IPS-11a (cell line): ENCODE results near the gene BAD.

Experiments
- H3K4me3 ChIP-seq: one replicate; pipeline ENCODE4 v1.5.1; 2013; ENCODE audit warnings: low read depth, low read length, control low read depth

Gene BAD

DNA sequence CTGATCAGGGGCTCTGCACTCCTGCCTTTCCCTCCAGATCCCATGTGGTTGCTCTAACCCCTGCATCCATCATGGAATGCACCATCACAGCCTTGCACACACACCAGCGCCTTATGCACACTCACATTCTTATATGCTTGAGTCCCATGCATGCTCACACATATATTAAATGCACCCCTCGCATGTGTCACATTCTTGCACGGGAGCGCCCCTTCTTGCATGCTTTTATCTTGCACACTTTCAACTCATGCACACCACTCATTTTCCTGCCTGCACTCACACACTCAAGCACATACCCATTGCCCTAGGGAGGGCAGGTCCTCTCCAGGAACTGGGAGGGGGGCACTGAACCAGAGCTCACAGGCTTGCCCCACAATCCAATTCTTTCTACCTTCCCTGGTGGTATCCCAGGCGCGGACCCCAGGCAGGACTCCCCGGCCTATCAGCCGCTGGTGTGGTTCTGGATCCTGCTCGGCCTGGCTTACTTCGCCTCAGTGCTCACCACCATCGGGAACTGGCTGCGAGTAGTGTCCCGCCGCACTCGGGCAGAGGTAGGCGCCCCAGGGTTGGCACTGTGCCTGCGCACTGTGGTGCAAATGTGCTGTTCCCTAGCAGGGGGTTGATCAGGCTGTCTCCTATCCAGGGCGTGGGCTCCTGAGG is 13.4 kb upstream of the BAD start:
- H3K4me3 ChIP-seq: no peak overlapping the region

DNA sequence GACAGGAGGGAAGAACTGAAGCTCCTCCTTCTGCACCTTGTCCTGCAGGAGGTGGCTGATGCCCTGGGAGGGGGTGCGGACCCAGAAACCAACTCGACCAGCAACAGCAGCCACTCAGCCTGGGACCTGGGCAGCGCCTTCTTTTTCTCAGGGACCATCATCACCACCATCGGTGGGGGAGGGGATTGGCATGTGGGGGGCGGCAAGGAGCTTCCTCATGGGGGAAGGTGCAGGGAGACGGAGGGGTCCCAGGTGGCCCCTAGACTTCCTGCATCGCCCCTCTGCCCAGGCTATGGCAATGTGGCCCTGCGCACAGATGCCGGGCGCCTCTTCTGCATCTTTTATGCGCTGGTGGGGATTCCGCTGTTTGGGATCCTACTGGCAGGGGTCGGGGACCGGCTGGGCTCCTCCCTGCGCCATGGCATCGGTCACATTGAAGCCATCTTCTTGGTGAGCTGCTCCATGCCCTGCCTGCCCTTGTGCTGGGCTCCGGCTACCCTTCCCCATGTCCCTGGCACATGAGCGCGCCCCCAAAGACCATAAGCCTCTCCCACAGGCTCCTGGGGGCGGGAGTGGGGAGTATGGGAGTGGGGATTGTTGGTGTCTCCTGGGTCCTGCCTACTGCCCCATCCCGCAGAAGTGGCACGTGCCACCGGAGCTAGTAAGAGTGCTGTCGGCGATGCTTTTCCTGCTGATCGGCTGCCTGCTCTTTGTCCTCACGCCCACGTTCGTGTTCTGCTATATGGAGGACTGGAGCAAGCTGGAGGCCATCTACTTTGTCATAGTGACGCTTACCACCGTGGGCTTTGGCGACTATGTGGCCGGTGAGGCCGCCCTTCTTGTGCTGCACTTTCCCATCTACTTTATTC is 12.6 kb upstream of the BAD start:
- no peak overlapping the region for H3K4me3 ChIP-seq

DNA sequence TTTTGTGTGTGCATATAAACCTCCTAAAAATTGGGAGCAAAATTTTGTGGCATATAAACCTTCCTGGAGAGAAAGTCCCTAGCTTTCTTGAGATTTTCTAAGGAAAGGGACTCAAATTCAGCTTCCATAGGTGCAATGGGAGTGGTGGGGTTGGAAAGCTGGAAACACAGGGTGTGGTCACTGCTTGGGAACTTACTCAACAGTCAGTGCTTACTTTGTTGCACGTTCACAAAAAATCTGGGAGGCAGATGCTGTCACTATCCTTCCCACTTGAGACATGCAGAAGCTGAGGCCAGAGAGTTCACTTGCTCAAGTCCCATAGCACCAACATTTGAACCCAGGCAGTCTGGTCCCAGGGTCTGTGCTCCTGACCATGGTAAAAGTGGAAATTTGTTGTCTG is 11.8 kb upstream of the BAD start:
- H3K4me3 ChIP-seq: no peak overlapping the region

DNA sequence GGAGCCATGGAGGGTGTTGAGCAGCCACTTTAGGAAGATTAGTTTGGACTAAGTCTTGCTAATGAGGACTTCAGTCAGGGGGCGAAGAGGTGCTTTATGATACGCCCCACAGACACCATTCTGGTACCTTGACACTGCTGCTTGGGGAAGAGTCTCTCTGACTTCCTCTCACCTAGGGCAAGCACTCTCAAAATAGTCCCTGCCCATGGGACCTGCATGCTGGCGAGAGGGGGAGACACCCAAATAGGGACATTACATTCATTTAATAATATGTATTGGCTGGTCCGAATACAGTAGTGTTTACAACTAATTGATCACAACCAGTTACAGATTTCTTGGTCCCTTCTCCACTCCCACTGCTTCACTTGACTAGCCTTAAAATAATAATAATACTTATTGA is 11.3 kb upstream of the BAD start:
- no peak overlapping the region for H3K4me3 ChIP-seq

DNA sequence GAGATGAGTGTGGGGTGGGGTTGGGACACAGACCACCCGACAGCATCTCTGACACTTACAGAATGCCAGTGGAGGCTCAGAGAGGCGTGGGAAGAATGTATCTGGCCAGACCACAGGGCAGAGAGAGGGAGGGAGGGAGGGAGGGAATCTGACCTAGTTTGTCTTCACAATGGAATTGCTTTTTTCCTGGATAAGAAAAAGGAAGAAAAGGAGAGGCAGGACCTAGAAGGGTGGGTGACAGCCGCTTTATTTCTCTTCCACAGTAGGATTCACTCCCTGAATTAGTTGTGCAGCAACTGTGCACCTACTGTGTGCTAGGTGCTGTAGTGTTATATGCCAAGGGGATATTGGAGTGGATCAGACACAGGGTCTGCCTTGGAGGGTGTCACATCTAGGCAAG is 10.3 kb upstream of the BAD start:
- no peak overlapping the region for H3K4me3 ChIP-seq

DNA sequence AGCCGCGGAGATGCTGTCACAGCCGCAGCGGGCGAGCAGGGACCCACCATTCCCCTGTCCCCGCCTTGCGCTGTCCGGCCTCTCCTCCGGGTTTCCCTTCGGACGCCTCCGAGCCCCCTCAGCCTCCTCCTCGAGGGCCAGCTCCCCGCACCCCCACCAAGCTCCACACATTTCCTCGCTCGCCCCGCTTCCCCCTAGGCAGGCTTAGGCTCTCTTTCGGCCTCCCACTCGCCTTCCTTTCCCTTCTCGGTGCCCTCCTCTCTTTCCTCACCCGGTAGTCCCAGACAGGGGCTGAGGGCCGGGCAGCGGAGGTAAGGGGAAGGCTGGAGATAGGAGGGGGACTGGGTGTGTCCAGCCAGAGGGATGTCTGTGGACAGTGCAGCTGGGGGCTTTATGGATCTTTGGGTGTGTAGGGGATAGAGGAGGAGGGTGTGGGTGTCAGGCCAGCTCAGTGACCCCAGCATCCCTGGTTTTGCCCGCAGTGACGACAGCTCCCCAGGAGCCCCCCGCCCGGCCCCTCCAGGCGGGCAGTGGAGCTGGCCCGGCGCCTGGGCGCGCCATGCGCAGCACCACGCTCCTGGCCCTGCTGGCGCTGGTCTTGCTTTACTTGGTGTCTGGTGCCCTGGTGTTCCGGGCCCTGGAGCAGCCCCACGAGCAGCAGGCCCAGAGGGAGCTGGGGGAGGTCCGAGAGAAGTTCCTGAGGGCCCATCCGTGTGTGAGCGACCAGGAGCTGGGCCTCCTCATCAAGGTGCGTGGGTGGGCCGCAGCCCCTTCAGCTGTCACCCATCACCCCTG is 8.2 kb upstream of the BAD start:
- H3K4me3 ChIP-seq: peak overlapping the region; percentile 39

DNA sequence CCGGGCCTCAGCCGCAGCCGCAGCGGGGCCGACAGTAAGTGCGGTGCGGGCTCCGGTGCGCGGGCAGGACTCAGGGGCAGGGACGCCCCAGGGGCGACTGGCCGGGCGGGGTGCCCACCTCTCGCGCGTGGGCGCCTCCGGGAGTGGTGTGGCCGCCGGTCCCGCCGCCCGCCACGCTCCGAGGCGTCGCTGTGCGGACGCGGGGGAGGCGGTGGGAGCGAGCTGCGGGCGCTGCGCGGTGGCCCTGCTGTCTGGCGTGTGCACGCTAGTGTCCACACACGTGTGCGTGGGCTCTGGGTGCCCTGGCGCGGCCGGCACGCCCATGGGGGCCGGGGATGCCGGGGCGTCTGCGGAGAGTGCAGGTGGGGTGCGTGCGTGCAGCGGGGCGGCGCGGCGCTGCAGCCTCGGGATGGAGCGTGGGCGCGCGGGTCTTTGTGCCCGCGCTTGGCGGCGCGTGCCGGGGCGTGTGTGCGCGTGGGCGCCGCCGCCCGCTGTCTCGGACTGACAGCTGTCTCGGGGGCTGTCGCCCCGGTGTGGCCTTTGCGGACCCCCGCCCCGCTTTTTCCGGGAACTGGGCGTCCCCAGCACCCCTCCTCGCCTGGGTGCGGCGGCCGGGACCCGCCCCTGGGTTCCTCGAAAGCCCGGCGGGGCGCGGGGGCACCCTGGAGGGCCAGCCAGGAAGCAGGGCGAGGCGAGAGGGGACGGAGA is 7.4 kb upstream of the BAD start:
- peak overlapping the region; percentile 39 for H3K4me3 ChIP-seq

DNA sequence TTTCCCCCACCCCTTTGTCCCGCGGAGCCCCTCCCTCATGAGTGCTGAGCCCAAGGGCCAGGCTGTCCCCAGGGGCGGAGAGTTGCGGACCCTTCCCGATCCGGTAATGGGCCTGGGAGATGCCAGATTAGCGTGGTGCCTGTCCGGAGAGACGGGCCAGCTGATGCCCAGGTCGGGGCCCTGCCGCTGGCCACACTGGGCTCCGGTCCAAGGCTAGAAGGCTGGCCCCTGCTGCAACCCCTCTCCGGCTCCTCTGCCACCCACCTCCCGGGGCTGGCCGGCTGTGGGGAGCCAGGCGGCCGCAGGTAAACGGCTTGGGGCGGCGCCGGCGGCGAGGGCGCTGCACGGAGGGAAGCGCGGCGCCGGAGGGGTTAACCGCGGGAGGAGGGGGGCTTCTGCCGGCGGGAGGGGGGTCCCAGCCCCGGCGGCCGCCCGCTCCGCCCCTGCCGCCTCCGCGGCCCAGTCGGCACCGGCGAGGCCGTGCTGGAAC is 6.8 kb upstream of the BAD start, which contains the start of gene KCNK4:
TSS of gene KCNK4 (plus strand) at position 41 of the 490 bp plus-strand sequence. CDS start 1,717 bp downstream, outside the sequence.
- H3K4me3 ChIP-seq: peak within 1 kb of the TSS; percentile 39

DNA sequence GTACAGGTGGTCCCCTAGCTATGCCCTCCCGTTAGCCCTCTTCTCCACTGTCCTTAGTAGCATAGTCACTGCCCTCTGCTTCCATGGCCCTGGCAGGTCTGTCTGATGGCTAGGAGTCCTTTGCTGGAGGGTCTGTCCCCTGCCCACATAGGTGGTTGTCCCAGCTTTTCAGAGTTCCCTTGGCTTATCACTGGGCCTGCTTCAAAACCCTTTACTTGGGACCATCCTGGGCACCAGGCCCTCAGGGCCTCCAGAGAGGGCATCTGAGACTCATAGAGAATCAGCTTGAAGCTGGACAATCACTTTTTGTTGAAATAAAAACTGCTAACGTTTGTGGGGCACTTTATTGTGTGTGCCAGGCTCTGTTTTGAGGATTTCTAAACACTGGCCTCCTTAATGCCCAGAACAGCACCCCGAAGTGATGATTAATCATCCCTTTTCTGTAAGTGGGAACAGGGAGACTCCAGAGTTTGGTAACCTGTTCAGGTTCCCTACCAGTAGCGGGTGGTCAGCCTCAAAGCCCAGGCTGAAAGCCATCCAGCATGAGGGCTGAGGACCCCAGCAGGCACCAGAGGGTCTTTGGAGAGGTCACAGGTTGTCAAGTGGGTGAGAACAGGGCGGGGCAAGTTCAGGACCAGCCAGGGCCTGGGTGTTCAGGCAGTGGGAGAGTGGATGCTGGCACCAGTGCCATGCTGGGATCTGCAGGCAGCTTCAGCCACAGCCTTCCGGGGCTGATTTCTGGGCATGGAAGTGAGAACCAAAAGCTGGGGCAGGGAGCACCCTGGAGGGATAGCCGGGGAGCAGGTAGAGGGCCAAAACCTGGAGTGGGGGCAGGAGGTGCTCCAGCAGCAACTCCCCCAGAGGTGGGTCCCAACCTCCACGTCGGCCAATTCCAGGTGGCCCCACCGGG is 6.1 kb upstream of the BAD start:
- H3K4me3 ChIP-seq: no peak overlapping the region

DNA sequence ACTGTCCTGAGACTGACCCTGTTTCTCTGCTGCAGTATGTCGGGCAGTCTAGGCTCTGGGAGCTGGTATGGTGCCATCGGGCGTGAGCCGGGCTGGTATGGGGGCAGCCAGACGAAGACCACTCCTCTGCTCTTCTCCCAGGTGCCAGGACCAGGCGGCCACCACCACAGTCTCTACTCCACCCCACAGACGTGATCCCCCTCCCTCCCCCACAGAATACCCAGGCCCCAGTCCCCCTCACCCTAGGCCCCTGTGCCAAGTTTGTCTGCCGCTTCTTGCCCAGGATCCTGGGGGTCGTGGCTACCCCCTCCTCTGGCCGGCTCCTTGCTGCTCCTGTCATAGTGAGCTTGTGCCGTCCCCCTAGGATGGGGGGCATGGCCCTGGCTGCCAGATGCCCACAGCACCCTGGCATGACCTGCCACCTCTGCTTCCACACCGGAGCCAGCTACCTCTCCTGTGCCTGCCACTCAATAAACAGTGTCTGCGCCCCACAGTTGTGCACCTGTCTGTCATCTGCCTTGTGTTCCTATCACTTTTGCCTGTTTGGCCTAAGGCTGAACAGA is 4.6 kb upstream of the BAD start:
- no peak overlapping the region for H3K4me3 ChIP-seq

DNA sequence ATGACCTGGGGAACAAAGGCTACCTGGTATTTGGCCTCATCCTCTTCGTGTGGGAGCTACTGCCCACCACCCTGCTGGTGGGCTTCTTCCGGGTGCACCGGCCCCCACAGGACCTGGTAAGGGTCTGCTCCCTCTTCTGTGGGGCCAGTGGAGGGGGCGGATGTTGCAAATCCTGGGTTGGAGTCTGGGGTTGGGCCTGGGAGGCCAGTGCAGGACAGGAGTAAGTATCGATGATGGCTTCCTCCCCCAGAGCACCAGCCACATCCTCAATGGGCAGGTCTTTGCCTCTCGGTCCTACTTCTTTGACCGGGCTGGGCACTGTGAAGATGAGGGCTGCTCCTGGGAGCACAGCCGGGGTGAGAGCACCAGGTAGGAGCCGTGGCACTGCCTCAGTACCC is 3.9 kb upstream of the BAD start:
- H3K4me3 ChIP-seq: no peak overlapping the region

DNA sequence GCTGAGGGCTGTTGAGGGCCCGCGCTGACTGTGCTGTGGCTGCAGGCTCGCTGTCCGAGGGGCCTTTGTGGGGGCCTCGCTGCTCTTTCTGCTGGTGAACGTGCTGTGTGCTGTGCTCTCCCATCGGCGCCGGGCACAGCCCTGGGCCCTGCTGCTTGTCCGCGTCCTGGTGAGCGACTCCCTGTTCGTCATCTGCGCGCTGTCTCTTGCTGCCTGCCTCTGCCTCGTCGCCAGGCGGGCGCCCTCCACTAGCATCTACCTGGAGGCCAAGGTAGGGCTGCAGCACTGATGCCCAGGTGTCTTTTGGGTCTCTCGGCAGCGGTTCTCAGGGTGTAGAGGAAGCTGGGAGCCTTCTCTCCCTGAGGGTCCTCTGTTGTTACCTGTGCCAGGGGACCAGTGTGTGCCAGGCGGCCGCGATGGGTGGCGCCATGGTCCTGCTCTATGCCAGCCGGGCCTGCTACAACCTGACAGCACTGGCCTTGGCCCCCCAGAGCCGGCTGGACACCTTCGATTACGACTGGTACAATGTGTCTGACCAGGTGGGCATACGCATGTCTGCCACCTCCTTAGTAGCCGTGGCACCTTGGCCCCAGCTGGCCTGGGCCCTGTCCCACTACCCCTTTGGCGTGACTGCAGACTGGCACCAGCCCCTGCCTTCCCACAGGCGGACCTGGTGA is 3.3 kb upstream of the BAD start:
- no peak overlapping the region for H3K4me3 ChIP-seq

DNA sequence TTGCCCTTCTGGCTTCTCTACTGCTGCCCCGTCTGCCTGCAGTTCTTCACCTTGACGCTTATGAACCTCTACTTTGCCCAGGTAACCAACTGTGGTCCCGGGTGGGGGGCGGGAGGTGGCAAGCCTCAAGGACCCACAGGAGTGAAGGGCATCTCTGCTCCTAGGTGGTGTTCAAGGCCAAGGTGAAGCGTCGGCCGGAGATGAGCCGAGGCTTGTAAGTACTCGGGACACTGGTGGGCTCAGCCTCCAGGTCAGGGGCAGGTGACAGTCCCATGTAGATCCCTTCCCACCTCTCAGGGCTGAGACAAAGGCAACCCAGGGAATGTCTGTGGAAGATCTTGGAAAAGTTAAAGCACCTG is 2.3 kb upstream of the BAD start:
- no peak overlapping the region for H3K4me3 ChIP-seq

DNA sequence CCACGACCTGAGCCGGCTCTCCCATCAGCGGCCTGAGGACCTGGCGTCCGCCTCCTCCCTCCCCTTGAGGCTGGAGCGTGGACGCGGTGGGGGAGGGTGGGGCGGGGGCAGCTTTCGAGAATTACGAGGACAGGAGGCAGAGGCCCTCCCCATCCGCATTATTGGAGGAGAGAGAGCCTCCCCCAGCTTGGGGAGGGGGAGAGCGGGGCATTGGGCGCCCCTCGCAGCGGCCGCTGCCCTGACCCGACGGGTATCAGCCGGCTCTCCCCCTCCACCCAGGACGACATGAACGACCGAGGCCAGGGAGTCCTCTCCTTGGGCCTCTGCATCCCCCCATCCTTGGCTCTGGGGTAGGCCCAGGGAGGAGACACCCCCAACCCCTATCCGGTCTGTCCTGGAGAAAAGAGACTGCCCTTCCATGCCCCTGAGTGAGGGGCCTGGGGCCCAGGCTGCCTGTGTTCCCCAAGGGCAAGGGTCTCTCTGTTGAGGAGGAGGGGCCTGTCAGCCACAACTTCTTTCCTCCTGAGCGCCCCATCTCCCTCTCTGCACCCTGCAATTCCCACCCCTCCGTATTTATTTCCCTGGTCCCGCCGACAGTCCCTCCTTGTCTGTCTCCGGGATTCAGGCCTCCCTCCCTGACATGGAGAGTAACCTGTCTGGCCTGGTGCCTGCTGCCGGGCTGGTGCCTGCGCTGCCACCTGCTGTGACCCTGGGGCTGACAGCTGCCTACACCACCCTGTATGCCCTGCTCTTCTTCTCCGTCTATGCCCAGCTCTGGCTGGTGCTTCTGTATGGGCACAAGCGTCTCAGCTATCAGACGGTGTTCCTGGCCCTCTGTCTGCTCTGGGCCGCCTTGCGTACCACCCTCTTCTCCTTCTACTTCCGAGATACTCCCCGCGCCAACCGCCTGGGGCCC is 1.7 kb upstream of the BAD start:
- peak overlapping the region; percentile 81 for H3K4me3 ChIP-seq

DNA sequence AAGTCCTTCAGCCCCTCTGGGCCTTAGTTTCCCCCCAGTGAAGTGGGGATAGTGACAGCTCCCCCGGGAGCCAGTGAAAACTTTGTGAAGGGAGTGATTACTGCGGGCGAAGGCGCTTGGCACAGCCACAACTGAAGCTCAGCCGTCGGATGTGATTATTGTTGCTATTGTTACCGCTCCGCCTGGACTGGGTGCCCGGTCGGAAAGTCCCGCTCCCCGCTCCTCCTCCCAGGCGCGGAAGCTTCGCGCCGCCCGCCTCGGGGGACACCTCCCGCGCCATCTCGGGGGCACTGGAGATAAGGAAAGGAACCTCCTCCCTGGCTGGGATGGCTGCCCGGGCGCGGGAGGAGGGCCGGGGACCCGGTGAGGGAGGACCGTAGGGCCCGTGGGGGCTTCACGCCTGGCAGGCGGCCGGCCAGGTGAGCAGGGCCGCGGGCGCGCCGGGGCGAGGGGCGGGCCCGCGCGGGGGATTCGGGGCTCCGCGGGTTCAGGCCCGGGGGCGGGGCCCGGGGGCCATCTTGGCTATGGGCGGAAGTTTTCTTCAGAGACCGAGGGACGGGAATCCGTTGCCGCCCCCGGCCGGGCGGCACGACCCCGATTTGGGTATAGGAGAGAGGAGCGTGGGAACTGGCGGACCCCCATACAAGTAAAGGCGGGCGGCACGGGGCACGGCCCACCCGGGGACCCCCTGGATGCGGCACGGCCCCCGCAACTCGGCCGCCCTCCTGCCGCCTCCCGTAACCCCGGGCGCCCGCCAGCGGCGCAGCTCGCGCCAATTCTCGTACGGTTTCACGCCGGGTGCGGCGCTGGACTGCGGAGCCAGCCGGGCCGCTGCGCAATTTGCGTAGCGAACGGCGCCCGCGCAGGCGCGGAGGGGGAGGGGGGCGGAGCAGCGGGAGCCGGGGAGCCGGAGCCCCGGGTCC is 758 bp upstream of the BAD start, which contains the start of gene GPR137:
TSS of gene GPR137 (plus strand) at position 887 of the 923 bp plus-strand sequence. CDS start 677 bp downstream, outside the sequence.
- H3K4me3 ChIP-seq: peak within 1 kb of the TSS; percentile 81

DNA sequence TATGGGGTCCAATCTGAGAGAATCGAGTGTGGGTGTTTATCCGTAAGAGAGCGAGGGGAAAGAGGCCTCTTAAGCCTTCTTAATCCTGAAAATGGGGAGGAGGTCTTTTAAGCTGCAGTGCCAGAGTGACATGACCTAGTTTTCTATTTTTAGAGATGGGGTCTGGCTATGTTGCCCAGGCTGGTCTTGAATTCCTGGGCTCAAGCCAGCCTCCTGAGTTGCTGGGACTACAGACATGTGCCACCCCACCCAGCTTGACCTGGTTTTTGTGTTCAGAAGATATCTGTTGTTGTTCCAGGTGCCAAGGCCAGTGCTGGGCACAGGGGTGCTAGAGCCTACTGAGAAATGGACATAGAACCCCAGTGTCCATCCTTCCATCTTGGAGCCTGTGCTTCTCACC is 1.4 kb downstream of the BAD start:
- no peak overlapping the region for H3K4me3 ChIP-seq
